Measurements from ENCODE around the gene NRXN3. TPM values are rescaled to one million over a fixed set of nuclear protein-coding genes. Genes with fewer than 3 reads are reported as not detected.

Gene NRXN3
- total and polyA plus RNA-seq, 2 experiments from 2014 or later, result 0.08 to 0.11 TPM

- H3K36me3 ChIP-seq (ENCODE audit: low read depth), result no peaks in the 10 kb centered on the region
- no peak overlapping the region for H3K27ac ChIP-seq
- no peak for DNase-seq
- H3K4me3 ChIP-seq, result no peak overlapping the region
- H2AFZ ChIP-seq, result no peak overlapping the region
- in situ Hi-C loops (cut with MboI), result loop anchor here (25.0 kb wide), 1 partner anchor 1890 kb away; no protein-coding TSS in a partner anchor
- no peak overlapping the region for H3K9ac ChIP-seq
- peaks cover 35% of the 10 kb centered on the region for H3K4me1 ChIP-seq (ENCODE audit: insufficient read depth)
- H3K9me2 ChIP-seq (ENCODE audit: insufficient read depth), result 0 out of 2 replicates have a peak, but pooled peaks cover 3% of the 10 kb centered on the region
- H4K20me1 ChIP-seq (ENCODE audit: insufficient read depth), result no peaks in the 10 kb centered on the region
- peaks cover 19% of the 10 kb centered on the region for H3F3A ChIP-seq (ENCODE audit: insufficient read depth)
- no peaks in the 10 kb centered on the region for H3K79me2 ChIP-seq (ENCODE audit: insufficient read depth)
- no peaks in the 10 kb centered on the region for H3K27me3 ChIP-seq (replicated peaks; ENCODE audit: insufficient read depth)
- H3K4me2 ChIP-seq (ENCODE audit: unreplicated experiment), result no peak overlapping the region
- H3K9me3 ChIP-seq (ENCODE audit: low read depth), result no peaks in the 10 kb centered on the region
- WGBS, 2 experiments (ENCODE audit: low coverage in 1 of 2, low lambda C conversion rate in 2 of 2, missing lambda C conversion rate in 2 of 2), result 68 to 74% methylated on average over 9 of the region's 9 CpGs
- no peak for TF ChIP-seq EZH2phosphoT487 (IDR thresholded peaks at IDR 0.05; ENCODE audit: insufficient read depth, low read depth)
- no peak for TF ChIP-seq EZH2 (IDR thresholded peaks at IDR 0.05; ENCODE audit: insufficient read depth, poor library complexity, severe bottlenecking)
These were observed 802.3 kb downstream of the NRXN3 start for GRCh38 chr14:78972440-78972839.

- H2AFZ ChIP-seq, result no peak overlapping the region
- no peaks in the 10 kb centered on the region for H3K36me3 ChIP-seq (ENCODE audit: low read depth)
- no peak overlapping the region for H3K27ac ChIP-seq
- WGBS, 2 experiments (ENCODE audit: low coverage in 1 of 2, low lambda C conversion rate in 2 of 2, missing lambda C conversion rate in 2 of 2), result 55 to 58% methylated on average over 3 of the region's 3 CpGs
- 0 out of 2 replicates have a peak, but pooled peaks cover 3% of the 10 kb centered on the region for H3K9me2 ChIP-seq (ENCODE audit: insufficient read depth)
- in situ Hi-C loops (cut with MboI), result loop anchor here (25.0 kb wide), 1 partner anchor 1888 kb away; no protein-coding TSS in a partner anchor
- DNase-seq, result peak; percentile 39
- H3K4me2 ChIP-seq (ENCODE audit: unreplicated experiment), result no peak overlapping the region
- no peaks in the 10 kb centered on the region for H3K79me2 ChIP-seq (ENCODE audit: insufficient read depth)
- no peak for TF ChIP-seq EZH2phosphoT487 (IDR thresholded peaks at IDR 0.05; ENCODE audit: insufficient read depth, low read depth)
- no peaks in the 10 kb centered on the region for H3K9me3 ChIP-seq (ENCODE audit: low read depth)
- H3K4me3 ChIP-seq, result no peak overlapping the region
- no peaks in the 10 kb centered on the region for H3K27me3 ChIP-seq (replicated peaks; ENCODE audit: insufficient read depth)
- no peak overlapping the region for H3K9ac ChIP-seq
- H3K4me1 ChIP-seq (ENCODE audit: insufficient read depth), result peaks cover 13% of the 10 kb centered on the region
- peaks cover 3% of the 10 kb centered on the region; the same call in 1 of the 2 replicates for H3F3A ChIP-seq (ENCODE audit: insufficient read depth)
- no peaks in the 10 kb centered on the region for H4K20me1 ChIP-seq (ENCODE audit: insufficient read depth)
These were observed 804.5 kb downstream of the NRXN3 start for GRCh38 chr14:78974691-78975090.

DNA sequence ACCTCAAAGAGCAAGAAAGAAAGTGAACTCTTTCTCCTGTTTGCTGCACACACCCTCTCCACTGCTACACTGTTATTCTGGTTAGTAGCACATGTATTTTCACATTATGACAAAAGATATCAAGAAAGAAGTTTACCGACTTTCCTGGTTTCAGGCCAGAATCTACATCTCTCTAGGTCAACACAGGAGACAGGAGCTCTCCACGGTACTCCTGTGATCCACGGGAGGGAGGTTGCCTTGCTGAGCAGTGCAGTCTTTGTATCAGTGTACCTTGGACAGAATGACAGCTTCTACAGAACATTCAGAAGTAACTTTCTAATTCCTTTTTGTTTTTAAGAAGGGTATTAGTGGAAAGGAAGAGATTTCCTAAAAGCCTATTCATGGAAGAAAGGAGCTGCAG is 805.6 kb downstream of the NRXN3 start:
- in situ Hi-C loops (cut with MboI), result no loop called here
- Histone ChIP-seq H3K27ac (no peak overlapping the region), H3K36me3 (ENCODE audit: low read depth) (no peaks in the 10 kb centered on the region), H3K27me3 (replicated peaks; ENCODE audit: insufficient read depth) (no peaks in the 10 kb centered on the region), H2AFZ (no peak overlapping the region), H3K9ac (no peak overlapping the region), H3K79me2 (ENCODE audit: insufficient read depth) (no peaks in the 10 kb centered on the region), H3K9me3 (ENCODE audit: low read depth) (no peaks in the 10 kb centered on the region), H3F3A (ENCODE audit: insufficient read depth) (no peaks in the 10 kb centered on the region; the same call in 1 of the 2 replicates), H3K4me1 (ENCODE audit: insufficient read depth) (peaks cover 6% of the 10 kb centered on the region; the same call in 1 of the 2 replicates), H3K9me2 (ENCODE audit: insufficient read depth) (0 out of 2 replicates have a peak, but pooled peaks cover 3% of the 10 kb centered on the region), H3K4me3 (no peak overlapping the region), H3K4me2 (ENCODE audit: unreplicated experiment) (no peak overlapping the region), H4K20me1 (ENCODE audit: insufficient read depth) (no peaks in the 10 kb centered on the region)
- no peak for DNase-seq
- no peak for TF ChIP-seq EZH2 (IDR thresholded peaks at IDR 0.05; ENCODE audit: insufficient read depth, poor library complexity, severe bottlenecking)
- no peak for TF ChIP-seq EZH2phosphoT487 (IDR thresholded peaks at IDR 0.05; ENCODE audit: insufficient read depth, low read depth)
- WGBS, 2 experiments (ENCODE audit: low coverage in 1 of 2, low lambda C conversion rate in 2 of 2, missing lambda C conversion rate in 2 of 2), result 45 to 52% methylated on average over 3 of the region's 3 CpGs

DNA sequence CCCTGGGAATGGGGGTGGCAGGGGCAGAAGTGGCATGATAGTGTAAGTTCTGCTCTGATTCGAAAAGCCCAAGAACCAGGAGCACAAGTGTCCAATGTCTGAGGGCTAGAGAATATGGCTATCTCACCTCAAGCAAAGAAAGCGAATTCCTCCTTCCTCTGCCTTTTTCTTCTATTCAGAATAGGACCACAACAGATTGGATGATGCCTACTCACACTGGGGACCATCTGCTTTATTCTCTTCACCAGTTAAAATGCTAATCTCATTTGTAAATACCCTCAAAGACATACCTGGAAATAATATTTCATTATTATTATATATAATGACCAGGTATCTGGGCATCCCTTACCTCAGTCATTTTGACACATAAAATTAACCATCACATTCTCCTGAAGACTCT is 808.7 kb downstream of the NRXN3 start:
- Histone ChIP-seq H3K36me3 (ENCODE audit: low read depth) (no peaks in the 10 kb centered on the region), H3K27me3 (replicated peaks; ENCODE audit: insufficient read depth) (no peaks in the 10 kb centered on the region), H2AFZ (no peak overlapping the region), H3F3A (ENCODE audit: insufficient read depth) (peaks cover 4% of the 10 kb centered on the region; the same call in 1 of the 2 replicates), H3K4me2 (ENCODE audit: unreplicated experiment) (no peak overlapping the region), H3K27ac (no peak overlapping the region), H3K79me2 (ENCODE audit: insufficient read depth) (no peaks in the 10 kb centered on the region), H3K4me3 (no peak overlapping the region), H3K9ac (no peak overlapping the region), H3K9me3 (ENCODE audit: low read depth) (no peaks in the 10 kb centered on the region), H3K9me2 (ENCODE audit: insufficient read depth) (0 out of 2 replicates have a peak, but pooled peaks cover 3% of the 10 kb centered on the region), H3K4me1 (ENCODE audit: insufficient read depth) (peaks cover 17% of the 10 kb centered on the region), H4K20me1 (ENCODE audit: insufficient read depth) (no peaks in the 10 kb centered on the region)
- 42 to 50% methylated on average over 2 of the region's 2 CpGs for WGBS, 2 experiments (ENCODE audit: low coverage in 1 of 2, low lambda C conversion rate in 2 of 2, missing lambda C conversion rate in 2 of 2)
- in situ Hi-C loops (cut with MboI), result no loop called here
- DNase-seq, result no peak
- TF ChIP-seq EZH2 (IDR thresholded peaks at IDR 0.05; ENCODE audit: insufficient read depth, poor library complexity, severe bottlenecking) (no peak), EZH2phosphoT487 (IDR thresholded peaks at IDR 0.05; ENCODE audit: insufficient read depth, low read depth) (no peak)
